Right lobe of liver (tissue), 6 donors: Measurements from ENCODE around the gene NRXN3. TPM values are rescaled to one million over a fixed set of nuclear protein-coding genes. Genes with fewer than 3 reads are reported as not detected.

ENCODE experiments used
- ATAC-seq, 4 donors: fragments of 200-7000 bp; cut with Tn5 transposase; one replicate each; pipeline ENCODE4 v1.9.1; 2020; ENCODE audit warnings: mild to moderate bottlenecking in 4 of 4, moderate library complexity in 4 of 4
- DNase-seq, 3 donors: peaks; one replicate each; pipeline ENCODE4 v3.0.0-alpha.2; 2020
- H3K27ac ChIP-seq, 3 donors: fragments of 200-600 bp; one replicate each; pipeline ENCODE4 v1.8.0; 2022
- H3K27me3 ChIP-seq, 2 donors: fragments of 200-600 bp; one replicate each; pipeline ENCODE4 v1.8.0; 2022
- H3K36me3 ChIP-seq, 4 donors: fragments of 200-600 bp; sonication (generic) in 1 of 4; one replicate each; pipeline versions ENCODE4 v1.5.1 to v1.8.0; 2017 to 2022; ENCODE audit warnings: control low read depth in 1 of 4
- H3K4me1 ChIP-seq, 4 donors: fragments of 200-600 bp; sonication (generic) in 1 of 4; one replicate each; pipeline versions ENCODE4 v1.5.1 to v1.8.0; 2017 to 2022; ENCODE audit warnings: control low read depth in 1 of 4
- H3K4me3 ChIP-seq, 3 donors: fragments of 200-600 bp; one replicate each; pipeline ENCODE4 v1.8.0; 2022
- H3K9me3 ChIP-seq, 4 donors: fragments of 200-600 bp; sonication (generic) in 1 of 4; one replicate each; pipeline versions ENCODE4 v1.5.1 to v1.8.0; 2017 to 2022; ENCODE audit warnings: control low read depth in 1 of 4
- POLR2A ChIP-seq: fragments of 450-650 bp; IDR thresholded peaks from one replicate; pipeline ENCODE4 v1.6.1; 2017; ENCODE audit warnings: antibody characterized with exemption, mild to moderate bottlenecking
- WGBS: methylation state at CpG from one replicate; pipeline ENCODE4 v1.1.6; 2018; ENCODE audit warnings: low coverage, low lambda C conversion rate; ENCODE audit not compliant: insufficient coverage; ENCODE audit errors: missing lambda C conversion rate; 5-methylcytosine and 5-hydroxymethylcytosine counted together
- intact Hi-C, 2 donors: fragments of 100-400 bp; cut with DNase I; formaldehyde crosslinking; loops; one replicate each; pipeline versions ENCODE4 v1.11.2 to v1.14.1; 2022
- total RNA-seq, 6 experiments: library from RNA; depleted of rRNA in 2 of 6; stranded (reverse); fragments of >200 nt in 2 of 6; fragmentation: NEBNext Ultra II Directional in 3 of 6; extraction: Animal tissue kit (Norgen Biotek cat#: 25700) in 3 of 6; gene quantifications; one replicate each; pipeline versions ENCODE4 v1.1.0 to v1.2.4, GENCODE V29; 2016 to 2023
- TF ChIP-seq, protein P1 (sequence below), 4 donors: fragments of 200-600 bp in 3 of 4; fragments of 450-650 bp in 1 of 4; IDR thresholded peaks; one replicate each; pipeline versions ENCODE4 v1.5.1 to v1.8.0; 2016 to 2022; ENCODE audit warnings: antibody characterized with exemption in 4 of 4, mild to moderate bottlenecking in 2 of 4
- donor health status: DM: no; HTN: yes; CAD: no.
- donor health status: DM: no; HTN: no; CAD: no.
- donor health status: DM: no; HTN: no; CAD: no.
- donor health status: DM: no; HTN: yes; CAD: no.
- donor health status: DM: no; HTN: yes; CAD: no.

The NRXN3 gene
- total RNA-seq, 6 experiments from 2014 or later: 0.06 to 0.51 (median 0.23) TPM; not detected in 1

DNA sequence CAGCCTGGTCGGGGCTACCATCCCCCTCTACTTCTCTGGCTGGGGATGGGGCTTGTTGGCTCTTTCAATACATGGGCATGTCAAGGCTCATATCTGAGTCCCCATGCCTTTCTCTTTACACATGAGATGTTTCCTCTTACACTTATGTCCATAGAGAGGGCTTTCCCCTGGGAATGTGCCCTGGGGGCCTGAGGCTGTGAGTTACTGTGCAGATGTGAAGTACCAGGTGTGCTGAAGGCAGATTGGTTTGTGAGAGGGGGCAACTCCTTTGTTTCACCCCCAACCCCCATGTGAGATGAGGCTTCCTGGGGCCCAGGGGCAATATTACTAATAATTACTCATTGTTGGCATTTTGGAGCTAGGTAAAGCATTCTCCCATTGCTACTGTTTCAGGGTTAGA, 32.8 kb downstream of the NRXN3 start:
- Histone ChIP-seq H3K4me1 (no peaks in the 10 kb centered on the region), H3K9me3 (no peaks in the 10 kb centered on the region), H3K36me3 (no peaks in the 10 kb centered on the region), H3K4me3 (no peak overlapping the region), H3K27me3 (no peaks in the 10 kb centered on the region), H3K27ac (no peak overlapping the region)
- intact Hi-C loops: no loop called here
- TF ChIP-seq POLR2A: no peak
- TF ChIP-seq, protein P1, sequence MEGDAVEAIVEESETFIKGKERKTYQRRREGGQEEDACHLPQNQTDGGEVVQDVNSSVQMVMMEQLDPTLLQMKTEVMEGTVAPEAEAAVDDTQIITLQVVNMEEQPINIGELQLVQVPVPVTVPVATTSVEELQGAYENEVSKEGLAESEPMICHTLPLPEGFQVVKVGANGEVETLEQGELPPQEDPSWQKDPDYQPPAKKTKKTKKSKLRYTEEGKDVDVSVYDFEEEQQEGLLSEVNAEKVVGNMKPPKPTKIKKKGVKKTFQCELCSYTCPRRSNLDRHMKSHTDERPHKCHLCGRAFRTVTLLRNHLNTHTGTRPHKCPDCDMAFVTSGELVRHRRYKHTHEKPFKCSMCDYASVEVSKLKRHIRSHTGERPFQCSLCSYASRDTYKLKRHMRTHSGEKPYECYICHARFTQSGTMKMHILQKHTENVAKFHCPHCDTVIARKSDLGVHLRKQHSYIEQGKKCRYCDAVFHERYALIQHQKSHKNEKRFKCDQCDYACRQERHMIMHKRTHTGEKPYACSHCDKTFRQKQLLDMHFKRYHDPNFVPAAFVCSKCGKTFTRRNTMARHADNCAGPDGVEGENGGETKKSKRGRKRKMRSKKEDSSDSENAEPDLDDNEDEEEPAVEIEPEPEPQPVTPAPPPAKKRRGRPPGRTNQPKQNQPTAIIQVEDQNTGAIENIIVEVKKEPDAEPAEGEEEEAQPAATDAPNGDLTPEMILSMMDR (IDR thresholded peaks at IDR 0.05): no peak
- DNase-seq: no peak
- WGBS: 11% methylated on average over 1 of the region's 1 CpG
- no peak for ATAC-seq

DNA sequence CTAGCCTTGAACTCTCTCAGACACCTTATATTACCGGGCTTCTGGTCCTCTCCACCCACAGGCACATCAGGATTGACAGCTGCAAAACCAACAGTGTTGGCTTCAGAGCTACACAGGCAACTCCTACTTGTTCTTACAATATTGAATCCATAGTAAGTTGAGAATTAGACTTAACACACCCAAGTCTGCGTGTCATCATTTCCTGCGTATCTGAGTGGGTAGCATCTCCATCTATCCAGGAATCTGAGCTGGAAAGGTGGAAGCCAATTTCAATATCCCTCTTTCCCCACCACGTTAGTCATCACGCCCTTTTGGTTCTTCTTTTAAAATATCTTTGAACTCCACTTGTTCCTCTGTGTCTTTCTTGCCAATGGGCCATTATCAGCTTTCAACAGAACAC, 37.2 kb downstream of the NRXN3 start:
- no peak for TF ChIP-seq POLR2A
- Histone ChIP-seq H3K4me3 (no peak overlapping the region), H3K36me3 (no peaks in the 10 kb centered on the region), H3K27me3 (no peaks in the 10 kb centered on the region), H3K9me3 (no peaks in the 10 kb centered on the region), H3K27ac (no peak overlapping the region), H3K4me1 (no peaks in the 10 kb centered on the region)
- ATAC-seq: no peak
- intact Hi-C loops: no loop called here
- WGBS: 64% methylated on average over 5 of the region's 5 CpGs
- DNase-seq: no peak

DNA sequence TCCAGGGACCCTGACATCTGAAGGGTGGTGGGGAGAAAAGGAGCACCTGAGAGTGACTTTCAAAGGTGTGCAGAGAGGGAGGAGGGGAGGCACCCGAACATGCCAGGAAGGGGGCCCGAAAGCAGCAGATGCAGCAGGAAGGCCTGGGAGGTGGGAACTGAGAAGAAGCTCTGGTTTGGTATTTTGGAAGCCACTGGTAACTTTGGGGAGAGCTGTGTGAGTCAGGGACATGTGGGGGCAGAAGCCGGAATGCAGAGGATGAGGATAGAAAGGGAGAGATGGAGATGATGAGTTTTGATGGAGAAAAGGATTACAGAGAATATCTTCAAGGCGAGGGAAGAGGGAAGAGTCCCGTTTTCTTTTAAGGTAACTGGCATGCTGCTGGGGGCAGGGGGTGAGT, 50.1 kb downstream of the NRXN3 start:
- no peak for ATAC-seq
- intact Hi-C loops: no loop called here
- no peak for TF ChIP-seq POLR2A
- TF ChIP-seq, protein P1 (IDR thresholded peaks at IDR 0.05): no peak

DNA sequence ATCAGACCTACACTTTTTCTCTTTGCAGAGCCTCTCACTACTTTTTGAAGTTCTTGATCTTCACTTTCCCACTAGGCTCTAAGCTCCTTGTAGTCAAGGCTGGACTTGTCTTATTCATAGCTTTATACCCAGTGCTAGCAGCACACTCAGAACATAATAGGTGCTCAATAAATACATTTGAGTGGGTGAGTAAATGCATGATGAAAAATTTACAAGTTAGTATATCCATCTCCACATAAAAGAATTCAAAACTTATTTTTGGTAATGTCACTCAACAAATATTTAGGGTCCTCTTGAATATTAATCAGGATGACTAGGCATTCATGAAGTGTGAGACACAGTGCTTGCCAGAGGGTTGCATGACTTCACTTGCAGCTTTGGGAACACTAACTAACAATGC, 52.6 kb downstream of the NRXN3 start:
- TF ChIP-seq POLR2A: no peak
- TF ChIP-seq, protein P1 (IDR thresholded peaks at IDR 0.05): no peak
- H3K4me3 ChIP-seq: no peak overlapping the region
- no peak overlapping the region for H3K27ac ChIP-seq
- DNase-seq (no peak), ATAC-seq (no peak)
- intact Hi-C loops: no loop called here
- no peaks in the 10 kb centered on the region for H3K9me3 ChIP-seq
- H3K27me3 ChIP-seq: no peaks in the 10 kb centered on the region
- H3K36me3 ChIP-seq: no peaks in the 10 kb centered on the region
- H3K4me1 ChIP-seq: no peaks in the 10 kb centered on the region

More for the DNA sequence above, 50.1 kb downstream of the NRXN3 start:
- WGBS: 38% methylated on average over 5 of the region's 5 CpGs
- H3K27ac ChIP-seq: no peak overlapping the region
- H3K9me3 ChIP-seq: no peaks in the 10 kb centered on the region
- no peaks in the 10 kb centered on the region for H3K36me3 ChIP-seq
- no peak overlapping the region for H3K4me3 ChIP-seq
- H3K27me3 ChIP-seq: no peaks in the 10 kb centered on the region
- H3K4me1 ChIP-seq: no peaks in the 10 kb centered on the region
- no peak for DNase-seq

DNA sequence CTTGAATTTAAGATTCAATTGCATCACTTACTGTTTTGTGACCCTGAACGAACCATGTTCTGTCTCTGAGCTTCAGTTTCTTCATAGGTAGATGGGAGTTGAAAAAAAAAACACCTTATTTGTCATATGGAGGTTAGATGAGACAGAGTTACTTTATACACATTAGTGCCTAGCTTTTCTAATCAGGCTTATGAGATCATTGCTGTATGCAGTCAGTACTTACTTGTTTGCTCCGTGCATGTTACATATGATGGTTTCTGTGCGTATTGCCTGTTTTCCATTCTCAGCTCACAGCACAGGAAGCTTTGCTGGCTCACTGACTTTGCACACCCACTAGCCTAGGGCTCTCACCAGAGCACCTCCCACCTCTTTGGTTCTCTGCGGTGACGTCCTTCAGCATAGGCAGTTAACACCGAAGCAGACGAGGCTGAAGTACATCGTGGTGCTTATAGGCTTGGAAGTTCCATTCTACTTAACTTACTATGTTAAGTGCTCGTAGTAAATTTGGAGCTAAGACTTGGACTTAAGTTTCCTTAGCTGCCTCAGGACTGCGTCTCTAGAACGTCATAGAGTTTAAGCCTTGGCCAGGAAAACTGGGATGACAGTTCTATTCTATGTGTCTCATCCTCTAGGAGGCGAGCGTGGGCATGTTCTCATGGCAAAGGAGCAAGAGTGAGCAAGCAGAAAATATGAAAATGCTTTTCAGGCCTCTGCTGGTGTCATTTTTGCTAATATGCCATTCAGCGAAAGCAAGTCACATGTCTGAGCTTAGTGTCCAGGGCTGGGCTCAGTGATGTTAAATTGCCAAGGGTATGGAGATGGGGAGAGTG, 57.3 kb downstream of the NRXN3 start:
- 55% methylated on average over 13 of the region's 14 CpGs for WGBS
- H3K27me3 ChIP-seq: no peaks in the 10 kb centered on the region
- H3K9me3 ChIP-seq: no peaks in the 10 kb centered on the region
- H3K27ac ChIP-seq: no peak overlapping the region
- intact Hi-C loops: no loop called here
- ATAC-seq: no peak
- no peak for DNase-seq
- no peaks in the 10 kb centered on the region for H3K36me3 ChIP-seq
- H3K4me1 ChIP-seq: no peaks in the 10 kb centered on the region
- no peak overlapping the region for H3K4me3 ChIP-seq
- no peak for TF ChIP-seq POLR2A
- TF ChIP-seq, protein P1 (IDR thresholded peaks at IDR 0.05): no peak
